Measurements from ENCODE around the gene HS2ST1.
"Not testable (repeated sequence)": the region's sequence is repeated elsewhere in the genome, so short reads cannot be mapped to it uniquely, and the experiment has no call there.

HS2ST1 gene

GRCh38 chr1:87028576-87028975 is 114.1 kb downstream of the HS2ST1 start:
- no peak for DNase-seq

GRCh38 chr1:87030740-87031690 is 116.6 kb downstream of the HS2ST1 start:
- DNase-seq, result no peak

GRCh38 chr1:87034351-87034750 is 119.9 kb downstream of the HS2ST1 start:
- DNase-seq, result no peak

- DNase-seq, result no peak
Measured at GRCh38 chr1:87039096-87039495, 124.7 kb downstream of the HS2ST1 start.

- DNase-seq, result no peak
Measured at GRCh38 chr1:87042111-87042811, 127.8 kb downstream of the HS2ST1 start.

GRCh38 chr1:87044424-87044823 is 130.0 kb downstream of the HS2ST1 start:
- no peak for DNase-seq

- no peak for DNase-seq
Measured at GRCh38 chr1:87044840-87045239, 130.4 kb downstream of the HS2ST1 start.

GRCh38 chr1:87045761-87046304 is 131.4 kb downstream of the HS2ST1 start:
- no peak for DNase-seq

GRCh38 chr1:87046951-87047350 is 132.5 kb downstream of the HS2ST1 start:
- no peak for DNase-seq

GRCh38 chr1:87048237-87048636 is 133.8 kb downstream of the HS2ST1 start:
- DNase-seq, result no peak

GRCh38 chr1:87051965-87052364 is 137.5 kb downstream of the HS2ST1 start:
- DNase-seq, result no peak

GRCh38 chr1:87052400-87052799 is 138.0 kb downstream of the HS2ST1 start:
- DNase-seq, result no peak

- DNase-seq, result no peak
Measured at GRCh38 chr1:87052961-87053360, 138.5 kb downstream of the HS2ST1 start.

- no peak for DNase-seq
Measured at GRCh38 chr1:87053446-87053845, 139.0 kb downstream of the HS2ST1 start.

GRCh38 chr1:87056974-87057373 is 142.5 kb downstream of the HS2ST1 start:
- DNase-seq, result no peak

GRCh38 chr1:87058343-87058649 is 143.9 kb downstream of the HS2ST1 start:
- no peak for DNase-seq

GRCh38 chr1:87061742-87062156 is 147.3 kb downstream of the HS2ST1 start:
- DNase-seq, result no peak

- DNase-seq, result no peak
Measured at GRCh38 chr1:87062687-87063086, 148.3 kb downstream of the HS2ST1 start.

GRCh38 chr1:87064309-87064708 is 149.9 kb downstream of the HS2ST1 start:
- no peak for DNase-seq

GRCh38 chr1:87064986-87065385 is 150.6 kb downstream of the HS2ST1 start:
- no peak for DNase-seq

GRCh38 chr1:87066708-87067107 is 152.3 kb downstream of the HS2ST1 start:
- DNase-seq, result not testable (repeated sequence)

- no peak for DNase-seq
Measured at GRCh38 chr1:87072411-87072810, 158.0 kb downstream of the HS2ST1 start.

- DNase-seq, result no peak
Measured at GRCh38 chr1:87072904-87073303, 158.5 kb downstream of the HS2ST1 start.

Data from SW 1271 (cell line).